Measurements from ENCODE around the gene MED31. TPM values are rescaled to one million over a fixed set of nuclear protein-coding genes. Genes with fewer than 3 reads are reported as not detected.

MED31 gene
- polyA plus RNA-seq, 1 donor from 2014 or later, result 27.3 TPM

DNA sequence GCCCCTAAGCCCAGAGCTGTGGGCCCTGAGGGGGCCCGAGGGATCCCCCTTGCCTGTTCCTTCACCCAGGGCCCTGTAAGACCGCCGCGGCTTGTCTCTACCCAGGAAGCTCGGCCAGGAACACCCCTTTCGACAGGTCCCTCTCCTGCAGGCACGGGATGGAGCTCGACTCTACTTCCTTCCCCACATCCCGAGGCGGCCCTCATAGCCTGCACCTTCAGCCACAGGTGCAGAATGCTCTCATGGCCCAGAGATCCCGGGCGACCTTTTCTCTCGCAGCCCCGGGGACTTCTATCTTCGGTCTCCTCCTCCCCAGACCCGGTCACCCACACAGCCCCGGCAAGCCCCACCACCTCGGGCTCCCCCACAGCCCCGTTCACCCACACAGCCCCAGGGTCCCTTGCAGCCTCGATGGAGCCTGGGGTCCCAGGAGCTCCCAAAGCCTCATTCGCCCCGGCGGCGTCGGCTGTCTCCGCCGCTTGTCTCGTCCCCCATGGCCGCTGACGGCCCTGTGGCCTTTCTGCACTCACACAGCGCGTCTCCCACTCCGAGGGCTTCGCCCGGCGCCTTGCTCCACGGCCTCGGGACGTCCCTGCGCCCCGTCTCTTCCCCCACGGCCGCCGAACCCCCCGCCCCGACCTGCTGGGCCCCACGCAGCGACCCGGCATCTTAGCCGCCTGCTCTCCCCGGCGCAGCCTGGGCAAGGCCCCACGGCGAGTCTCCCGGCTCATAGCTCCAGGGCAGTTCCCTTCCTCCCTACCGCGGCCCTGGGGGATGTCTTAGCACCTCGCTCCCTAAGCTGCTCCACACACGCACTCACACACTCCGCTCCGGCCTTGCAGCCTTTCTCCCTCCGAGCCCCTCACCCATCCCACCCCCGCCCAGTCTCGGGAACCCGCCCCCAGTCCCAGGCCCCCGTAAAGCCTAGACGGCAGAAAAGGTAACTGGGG lies 11.5 kb downstream of the MED31 start:
- Histone ChIP-seq H3K27ac (ENCODE audit: low read length) (peak overlapping the region; percentile 90), H3K36me3 (ENCODE audit: insufficient read depth, low read length) (no peaks in the 10 kb centered on the region), H3F3A (ENCODE audit: insufficient read depth, low read length, poor library complexity, severe bottlenecking) (peaks cover 4% of the 10 kb centered on the region), H2AFZ (ENCODE audit: low read depth, low read length) (peak overlapping the region; percentile 71), H3K4me2 (ENCODE audit: low read length) (peak overlapping the region; percentile 95), H3K27me3 (ENCODE audit: insufficient read depth, low read depth, low read length) (no peaks in the 10 kb centered on the region), H3K79me2 (replicated peaks; ENCODE audit: insufficient read depth, low read length) (peaks cover 32% of the 10 kb centered on the region), H3K4me3 (ENCODE audit: low read length) (peak overlapping the region; percentile 81), H4K20me1 (ENCODE audit: insufficient read depth) (no peaks in the 10 kb centered on the region), H3K9me3 (ENCODE audit: low read length) (no peaks in the 10 kb centered on the region), H3K9me2 (ENCODE audit: insufficient read depth, low read length) (no peaks in the 10 kb centered on the region), H3K9ac (ENCODE audit: low read length) (peak overlapping the region; percentile 95)
- TF ChIP-seq RAD21 (conservative IDR thresholded peaks at IDR 0.05) (no peak), POLR2AphosphoS5 (IDR thresholded peaks at IDR 0.05) (no peak), MXI1 (conservative IDR thresholded peaks at IDR 0.05; ENCODE audit: poor library complexity, severe bottlenecking) (no peak), EZH2 (IDR thresholded peaks at IDR 0.05; ENCODE audit: borderline replicate concordance, insufficient read depth, low read length, poor library complexity, severe bottlenecking) (no peak), TAF1 (IDR thresholded peaks at IDR 0.05; ENCODE audit: low read depth) (no peak), SMC3 (conservative IDR thresholded peaks at IDR 0.05; ENCODE audit: poor library complexity) (no peak), EP300 (conservative IDR thresholded peaks at IDR 0.05; ENCODE audit: poor library complexity, severe bottlenecking) (no peak)
- TF ChIP-seq, protein P1, sequence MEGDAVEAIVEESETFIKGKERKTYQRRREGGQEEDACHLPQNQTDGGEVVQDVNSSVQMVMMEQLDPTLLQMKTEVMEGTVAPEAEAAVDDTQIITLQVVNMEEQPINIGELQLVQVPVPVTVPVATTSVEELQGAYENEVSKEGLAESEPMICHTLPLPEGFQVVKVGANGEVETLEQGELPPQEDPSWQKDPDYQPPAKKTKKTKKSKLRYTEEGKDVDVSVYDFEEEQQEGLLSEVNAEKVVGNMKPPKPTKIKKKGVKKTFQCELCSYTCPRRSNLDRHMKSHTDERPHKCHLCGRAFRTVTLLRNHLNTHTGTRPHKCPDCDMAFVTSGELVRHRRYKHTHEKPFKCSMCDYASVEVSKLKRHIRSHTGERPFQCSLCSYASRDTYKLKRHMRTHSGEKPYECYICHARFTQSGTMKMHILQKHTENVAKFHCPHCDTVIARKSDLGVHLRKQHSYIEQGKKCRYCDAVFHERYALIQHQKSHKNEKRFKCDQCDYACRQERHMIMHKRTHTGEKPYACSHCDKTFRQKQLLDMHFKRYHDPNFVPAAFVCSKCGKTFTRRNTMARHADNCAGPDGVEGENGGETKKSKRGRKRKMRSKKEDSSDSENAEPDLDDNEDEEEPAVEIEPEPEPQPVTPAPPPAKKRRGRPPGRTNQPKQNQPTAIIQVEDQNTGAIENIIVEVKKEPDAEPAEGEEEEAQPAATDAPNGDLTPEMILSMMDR (IDR thresholded peaks at IDR 0.05; ENCODE audit: poor library complexity, severe bottlenecking), result no peak
- TF ChIP-seq, protein P2, sequence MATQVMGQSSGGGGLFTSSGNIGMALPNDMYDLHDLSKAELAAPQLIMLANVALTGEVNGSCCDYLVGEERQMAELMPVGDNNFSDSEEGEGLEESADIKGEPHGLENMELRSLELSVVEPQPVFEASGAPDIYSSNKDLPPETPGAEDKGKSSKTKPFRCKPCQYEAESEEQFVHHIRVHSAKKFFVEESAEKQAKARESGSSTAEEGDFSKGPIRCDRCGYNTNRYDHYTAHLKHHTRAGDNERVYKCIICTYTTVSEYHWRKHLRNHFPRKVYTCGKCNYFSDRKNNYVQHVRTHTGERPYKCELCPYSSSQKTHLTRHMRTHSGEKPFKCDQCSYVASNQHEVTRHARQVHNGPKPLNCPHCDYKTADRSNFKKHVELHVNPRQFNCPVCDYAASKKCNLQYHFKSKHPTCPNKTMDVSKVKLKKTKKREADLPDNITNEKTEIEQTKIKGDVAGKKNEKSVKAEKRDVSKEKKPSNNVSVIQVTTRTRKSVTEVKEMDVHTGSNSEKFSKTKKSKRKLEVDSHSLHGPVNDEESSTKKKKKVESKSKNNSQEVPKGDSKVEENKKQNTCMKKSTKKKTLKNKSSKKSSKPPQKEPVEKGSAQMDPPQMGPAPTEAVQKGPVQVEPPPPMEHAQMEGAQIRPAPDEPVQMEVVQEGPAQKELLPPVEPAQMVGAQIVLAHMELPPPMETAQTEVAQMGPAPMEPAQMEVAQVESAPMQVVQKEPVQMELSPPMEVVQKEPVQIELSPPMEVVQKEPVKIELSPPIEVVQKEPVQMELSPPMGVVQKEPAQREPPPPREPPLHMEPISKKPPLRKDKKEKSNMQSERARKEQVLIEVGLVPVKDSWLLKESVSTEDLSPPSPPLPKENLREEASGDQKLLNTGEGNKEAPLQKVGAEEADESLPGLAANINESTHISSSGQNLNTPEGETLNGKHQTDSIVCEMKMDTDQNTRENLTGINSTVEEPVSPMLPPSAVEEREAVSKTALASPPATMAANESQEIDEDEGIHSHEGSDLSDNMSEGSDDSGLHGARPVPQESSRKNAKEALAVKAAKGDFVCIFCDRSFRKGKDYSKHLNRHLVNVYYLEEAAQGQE (IDR thresholded peaks at IDR 0.05; ENCODE audit: borderline replicate concordance), result no peak

DNA sequence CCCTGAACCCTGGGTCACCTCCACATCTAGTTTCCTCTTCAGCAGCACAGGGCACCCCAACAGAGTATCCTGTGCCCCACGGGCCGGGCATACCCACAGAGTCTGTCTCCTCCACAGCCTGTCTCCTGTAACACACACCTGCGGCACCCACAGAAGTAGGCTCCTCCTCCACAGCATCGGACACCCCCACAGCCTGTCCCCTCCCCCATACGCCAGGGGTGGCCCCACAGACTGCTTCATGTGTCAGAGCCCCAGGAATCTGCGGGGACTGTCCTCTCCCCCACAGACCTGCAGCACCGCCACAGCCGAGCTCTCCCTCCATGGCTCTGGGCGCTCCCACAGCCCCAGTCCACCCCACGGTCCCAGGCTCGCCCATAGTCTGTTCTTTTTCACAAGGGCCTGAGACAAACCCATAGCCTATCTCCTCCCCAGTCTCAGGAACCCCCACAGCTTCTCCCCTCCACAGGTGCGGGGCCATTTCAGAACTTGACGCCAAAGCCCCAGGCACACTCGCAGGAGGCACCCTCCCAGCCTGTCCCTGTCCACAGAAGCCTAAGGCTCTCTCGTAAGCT lies 12.3 kb downstream of the MED31 start:
- H3K79me2 ChIP-seq (replicated peaks; ENCODE audit: insufficient read depth, low read length), result peaks cover 32% of the 10 kb centered on the region
- peaks cover 4% of the 10 kb centered on the region for H3F3A ChIP-seq (ENCODE audit: insufficient read depth, low read length, poor library complexity, severe bottlenecking)
- peak overlapping the region; percentile 90 for H3K27ac ChIP-seq (ENCODE audit: low read length)
- no peaks in the 10 kb centered on the region for H3K9me2 ChIP-seq (ENCODE audit: insufficient read depth, low read length)
- no peak for TF ChIP-seq TAF1 (IDR thresholded peaks at IDR 0.05; ENCODE audit: low read depth)
- TF ChIP-seq POLR2AphosphoS5 (IDR thresholded peaks at IDR 0.05), result no peak
- TF ChIP-seq RAD21 (conservative IDR thresholded peaks at IDR 0.05), result no peak
- no peak for TF ChIP-seq SMC3 (conservative IDR thresholded peaks at IDR 0.05; ENCODE audit: poor library complexity)
- TF ChIP-seq, protein P2 (IDR thresholded peaks at IDR 0.05; ENCODE audit: borderline replicate concordance), result no peak
- TF ChIP-seq MXI1 (conservative IDR thresholded peaks at IDR 0.05; ENCODE audit: poor library complexity, severe bottlenecking), result no peak
- TF ChIP-seq EZH2 (IDR thresholded peaks at IDR 0.05; ENCODE audit: borderline replicate concordance, insufficient read depth, low read length, poor library complexity, severe bottlenecking), result no peak
- no peak for TF ChIP-seq EP300 (conservative IDR thresholded peaks at IDR 0.05; ENCODE audit: poor library complexity, severe bottlenecking)
- TF ChIP-seq, protein P1 (IDR thresholded peaks at IDR 0.05; ENCODE audit: poor library complexity, severe bottlenecking), result no peak
- peak overlapping the region; percentile 95 for H3K4me2 ChIP-seq (ENCODE audit: low read length)
- no peaks in the 10 kb centered on the region for H3K9me3 ChIP-seq (ENCODE audit: low read length)
- H3K9ac ChIP-seq (ENCODE audit: low read length), result peak overlapping the region; percentile 95
- no peak overlapping the region for H2AFZ ChIP-seq (ENCODE audit: low read depth, low read length)
- H3K36me3 ChIP-seq (ENCODE audit: insufficient read depth, low read length), result no peaks in the 10 kb centered on the region
- H3K4me3 ChIP-seq (ENCODE audit: low read length), result peak overlapping the region; percentile 81
- no peaks in the 10 kb centered on the region for H4K20me1 ChIP-seq (ENCODE audit: insufficient read depth)
- H3K27me3 ChIP-seq (ENCODE audit: insufficient read depth, low read depth, low read length), result no peaks in the 10 kb centered on the region

Measured in neural cell (in vitro differentiated cells).